Liver (tissue), 9 donors: ENCODE measurements around the gene GATA3. TPM values are rescaled to one million over a fixed set of nuclear protein-coding genes. Genes with fewer than 3 reads are reported as not detected.

ENCODE experiments used
- DNase-seq: peaks from one replicate; pipeline ENCODE4 v3.0.0-alpha.2; 2017; ENCODE audit warnings: low spot score
- H3K27ac ChIP-seq, 2 donors: one replicate each; pipeline ENCODE4 v1.7.0; 2013; ENCODE audit warnings: inconsistent platforms in 2 of 2, low read length in 2 of 2, control low read depth in 1 of 2, low read depth in 1 of 2, mild to moderate bottlenecking in 1 of 2
- H3K27me3 ChIP-seq, 4 donors: one replicate each; pipeline versions ENCODE4 v1.6.1 to v1.7.0; 2013; ENCODE audit warnings: low read length in 3 of 4, inconsistent platforms in 1 of 4, mild to moderate bottlenecking in 1 of 4, moderate library complexity in 1 of 4; ENCODE audit not compliant: control insufficient read depth in 4 of 4, insufficient read depth in 4 of 4
- H3K36me3 ChIP-seq, 4 donors: one replicate each; pipeline versions ENCODE4 v1.6.1 to v1.7.0; 2013; ENCODE audit warnings: low read length in 3 of 4, mild to moderate bottlenecking in 3 of 4, low read depth in 1 of 4, moderate library complexity in 1 of 4; ENCODE audit not compliant: control insufficient read depth in 4 of 4, insufficient read depth in 3 of 4
- H3K4me1 ChIP-seq, 4 donors: one replicate each; pipeline versions ENCODE4 v1.6.1 to v1.7.0; 2013; ENCODE audit warnings: low read length in 3 of 4, mild to moderate bottlenecking in 3 of 4, moderate library complexity in 1 of 4; ENCODE audit not compliant: control insufficient read depth in 4 of 4, insufficient read depth in 4 of 4
- H3K4me3 ChIP-seq, 3 donors: one replicate each; pipeline versions ENCODE4 v1.6.1 to v1.7.0; 2013; ENCODE audit warnings: low read length in 3 of 3, control low read depth in 1 of 3, low read depth in 1 of 3, mild to moderate bottlenecking in 1 of 3
- H3K9ac ChIP-seq, 2 donors: one replicate each; pipeline ENCODE4 v1.7.0; 2013; ENCODE audit warnings: low read length in 2 of 2, mild to moderate bottlenecking in 2 of 2, moderate library complexity in 2 of 2, control low read depth in 1 of 2, low read depth in 1 of 2
- H3K9me3 ChIP-seq, 4 donors: one replicate each; pipeline versions ENCODE4 v1.6.1 to v1.7.0; 2013; ENCODE audit warnings: low read length in 3 of 4; ENCODE audit not compliant: control insufficient read depth in 4 of 4
- EGR1 ChIP-seq, 2 donors: IDR thresholded peaks; 2 replicates each; pipeline ENCODE4 v1.6.1; 2016 to 2018; ENCODE audit warnings: antibody characterized with exemption in 2 of 2, low read depth in 2 of 2
- FOXA1 ChIP-seq: IDR thresholded peaks from 2 replicates; pipeline ENCODE4 v1.6.1; 2016; ENCODE audit warnings: antibody characterized with exemption
- FOXA2 ChIP-seq: IDR thresholded peaks from 2 replicates; pipeline ENCODE4 v1.6.1; 2016; ENCODE audit warnings: antibody characterized with exemption
- GABPA ChIP-seq, 2 donors: IDR thresholded peaks in 1 of 2; conservative IDR thresholded peaks in 1 of 2; 2 replicates each; pipeline ENCODE4 v1.6.1; 2016; ENCODE audit warnings: antibody characterized with exemption in 2 of 2, mild to moderate bottlenecking in 1 of 2, moderate library complexity in 1 of 2
- HNF4A ChIP-seq, 2 donors: conservative IDR thresholded peaks; 2 replicates each; pipeline ENCODE4 v1.6.1; 2016; ENCODE audit warnings: antibody characterized with exemption in 2 of 2, mild to moderate bottlenecking in 2 of 2
- HNF4G ChIP-seq: IDR thresholded peaks from 2 replicates; pipeline ENCODE4 v1.6.1; 2016; ENCODE audit warnings: antibody characterized with exemption
- JUND ChIP-seq, 2 donors: IDR thresholded peaks; 2 replicates each; pipeline ENCODE4 v1.6.1; 2016; ENCODE audit warnings: antibody characterized with exemption in 2 of 2
- NR2F2 ChIP-seq: IDR thresholded peaks from 2 replicates; pipeline ENCODE4 v1.6.1; 2016; ENCODE audit warnings: antibody characterized with exemption
- RAD21 ChIP-seq, 2 donors: IDR thresholded peaks; 2 replicates each; pipeline ENCODE4 v1.6.1; 2016; ENCODE audit warnings: antibody characterized with exemption in 2 of 2, mild to moderate bottlenecking in 2 of 2
- RXRA ChIP-seq, 2 donors: IDR thresholded peaks; 2 replicates each; pipeline ENCODE4 v1.6.1; 2017 to 2018; ENCODE audit warnings: antibody characterized with exemption in 2 of 2, mild to moderate bottlenecking in 1 of 2
- SP1 ChIP-seq: IDR thresholded peaks from 2 replicates; pipeline ENCODE4 v1.6.1; 2018; ENCODE audit warnings: antibody characterized with exemption, mild to moderate bottlenecking
- TAF1 ChIP-seq: conservative IDR thresholded peaks from 2 replicates; pipeline ENCODE4 v1.6.1; 2016; ENCODE audit warnings: antibody characterized with exemption, mild to moderate bottlenecking
- YY1 ChIP-seq: IDR thresholded peaks from 2 replicates; pipeline ENCODE4 v1.6.1; 2016; ENCODE audit warnings: antibody characterized with exemption, mild to moderate bottlenecking
- WGBS: extraction: QIAGEN DNeasy Blood & Tissue Kit; methylation state at CpG from one replicate; pipeline ENCODE4 v1.1.7; 2013; 5-methylcytosine and 5-hydroxymethylcytosine counted together
- polyA plus RNA-seq, 2 donors: library from polyadenylated mRNA; stranded (reverse) in 1 of 2; unstranded in 1 of 2; fragments of 200-250 nt in 1 of 2; fragments of >200 nt in 1 of 2; fragmentation: Nextera tagmentation in 1 of 2; extraction: Ambion mirVana in 1 of 2; gene quantifications; one replicate each; pipeline versions ENCODE4 v1.2.1 to v1.2.3, GENCODE V29; 2013 to 2015
- total RNA-seq, 2 donors: library from RNA; depleted of rRNA; stranded (reverse); fragments of >200 nt; gene quantifications; one replicate each; pipeline ENCODE4 v1.2.3, GENCODE V29; 2014
- TF ChIP-seq, protein P1 (sequence below): IDR thresholded peaks from 2 replicates; pipeline ENCODE4 v1.6.1; 2016; ENCODE audit warnings: antibody characterized with exemption
- TF ChIP-seq, protein P2 (sequence below): IDR thresholded peaks from 2 replicates; pipeline ENCODE4 v1.6.1; 2016; ENCODE audit warnings: antibody characterized with exemption
- TF ChIP-seq, protein P3 (sequence below): IDR thresholded peaks from 2 replicates; pipeline ENCODE4 v1.6.1; 2016; ENCODE audit warnings: antibody characterized with exemption
- TF ChIP-seq, protein P4 (sequence below): IDR thresholded peaks from 2 replicates; pipeline ENCODE4 v1.6.1; 2016; ENCODE audit warnings: antibody characterized with exemption, mild to moderate bottlenecking
- TF ChIP-seq, protein P5 (sequence below): fragments of 150-350 bp; IDR thresholded peaks from 2 replicates; pipeline ENCODE4 v1.5.1; 2017; ENCODE audit warnings: improper control_type of control experiment, low read depth, low read length; ENCODE audit not compliant: missing input control
- donor health status: healthy.
- donor health status: healthy.
- donor health status: healthy.
- donor health status: healthy.
- donor health status: healthy.

The GATA3 gene
- total and polyA plus RNA-seq, 4 donors = 0.08 to 0.51 (median 0.21) TPM

DNA sequence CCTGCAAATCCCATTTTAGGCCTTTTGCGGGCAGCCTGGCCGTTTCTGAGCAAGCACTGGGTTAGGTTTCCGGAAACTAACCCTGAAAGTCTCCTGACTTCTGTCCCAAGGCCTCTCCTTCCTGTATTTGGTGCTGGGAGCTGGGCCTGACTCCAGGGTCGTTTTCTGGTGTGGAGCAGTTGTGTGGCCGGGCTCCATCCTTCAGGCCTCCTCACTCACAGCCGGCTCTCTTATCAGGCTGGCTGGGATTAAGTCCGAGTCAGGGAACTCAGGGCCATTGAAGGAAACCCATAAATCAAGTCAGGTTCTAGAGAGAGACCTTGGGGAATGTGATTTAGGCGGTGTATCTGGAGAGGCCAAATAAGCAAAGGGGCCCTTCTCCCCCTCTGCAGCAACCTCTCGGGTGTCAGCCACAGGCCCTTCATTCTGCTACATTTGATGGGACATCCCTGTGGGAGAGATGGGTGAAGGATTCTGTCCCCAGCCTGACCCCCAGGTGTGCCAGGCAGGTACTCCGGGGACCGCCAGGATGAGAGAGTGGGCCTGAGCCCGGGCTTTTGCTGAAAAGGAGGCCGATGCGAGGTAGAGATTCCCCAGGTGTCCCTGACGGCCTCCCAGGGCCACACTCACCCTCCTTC is 3.3 kb downstream of the GATA3 start:
- peaks cover 5 to 27% (median 17%) of the 10 kb centered on the region in 4 donors for H3K4me1 ChIP-seq
- peak; percentile 22 to 42 for TF ChIP-seq RXRA (IDR thresholded peaks at IDR 0.05)
- TF ChIP-seq RAD21 (IDR thresholded peaks at IDR 0.05) = peak in 1 of 2 donors; percentile 17
- TF ChIP-seq, protein P1, sequence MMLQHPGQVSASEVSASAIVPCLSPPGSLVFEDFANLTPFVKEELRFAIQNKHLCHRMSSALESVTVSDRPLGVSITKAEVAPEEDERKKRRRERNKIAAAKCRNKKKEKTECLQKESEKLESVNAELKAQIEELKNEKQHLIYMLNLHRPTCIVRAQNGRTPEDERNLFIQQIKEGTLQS = no peak
- H3K36me3 ChIP-seq = no peaks in the 10 kb centered on the region
- no peak overlapping the region for H3K9ac ChIP-seq
- no peak overlapping the region for H3K4me3 ChIP-seq
- H3K27me3 ChIP-seq = peaks cover 0 to 3% (median 1%) of the 10 kb centered on the region in 4 donors
- DNase-seq = no peak
- WGBS = 60% methylated on average over 15 of the region's 15 CpGs
- no peaks in the 10 kb centered on the region for H3K9me3 ChIP-seq
- peak overlapping the region; percentile 38 to 55 for H3K27ac ChIP-seq

DNA sequence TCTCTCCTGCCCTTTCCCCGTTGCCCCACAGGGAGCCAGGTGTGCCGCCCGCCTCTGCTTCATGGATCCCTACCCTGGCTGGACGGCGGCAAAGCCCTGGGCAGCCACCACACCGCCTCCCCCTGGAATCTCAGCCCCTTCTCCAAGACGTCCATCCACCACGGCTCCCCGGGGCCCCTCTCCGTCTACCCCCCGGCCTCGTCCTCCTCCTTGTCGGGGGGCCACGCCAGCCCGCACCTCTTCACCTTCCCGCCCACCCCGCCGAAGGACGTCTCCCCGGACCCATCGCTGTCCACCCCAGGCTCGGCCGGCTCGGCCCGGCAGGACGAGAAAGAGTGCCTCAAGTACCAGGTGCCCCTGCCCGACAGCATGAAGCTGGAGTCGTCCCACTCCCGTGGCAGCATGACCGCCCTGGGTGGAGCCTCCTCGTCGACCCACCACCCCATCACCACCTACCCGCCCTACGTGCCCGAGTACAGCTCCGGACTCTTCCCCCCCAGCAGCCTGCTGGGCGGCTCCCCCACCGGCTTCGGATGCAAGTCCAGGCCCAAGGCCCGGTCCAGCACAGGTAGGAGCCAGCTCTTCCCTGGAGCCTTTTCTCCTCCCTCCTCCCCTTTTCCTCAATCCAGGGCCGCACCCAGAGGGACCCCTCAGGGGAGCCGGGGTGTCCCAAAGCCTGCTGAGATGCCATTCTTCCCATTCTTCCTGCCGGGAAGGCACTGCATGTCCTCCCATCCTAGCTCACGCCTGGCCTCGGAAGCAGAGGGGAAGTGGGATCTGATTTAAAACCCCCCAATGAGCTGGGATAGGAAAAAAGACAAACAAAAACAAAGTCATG is 4.0 kb downstream of the GATA3 start:
- Histone ChIP-seq H3K36me3 (no peaks in the 10 kb centered on the region), H3K9me3 (no peaks in the 10 kb centered on the region), H3K4me3 (no peak overlapping the region), H3K9ac (no peak overlapping the region), H3K4me1 (peaks cover 5 to 20% (median 14%) of the 10 kb centered on the region in 4 donors), H3K27ac (no peak overlapping the region), H3K27me3 (peaks cover 0 to 3% (median 1%) of the 10 kb centered on the region in 4 donors)
- no peak for DNase-seq
- 55% methylated on average over 45 of the region's 45 CpGs for WGBS
- TF ChIP-seq GABPA (IDR thresholded peaks at IDR 0.05 in 1 of 2, conservative IDR thresholded peaks at IDR 0.05 in 1 of 2) (no peak), RAD21 (IDR thresholded peaks at IDR 0.05) (no peak), TAF1 (no peak), HNF4G (no peak), RXRA (IDR thresholded peaks at IDR 0.05) (no peak), YY1 (no peak), SP1 (no peak), JUND (IDR thresholded peaks at IDR 0.05) (no peak), HNF4A (conservative IDR thresholded peaks at IDR 0.05) (no peak), EGR1 (IDR thresholded peaks at IDR 0.05; ENCODE audit: low read depth in 2 of 2) (no peak), NR2F2 (no peak), FOXA2 (no peak), FOXA1 (no peak)
- TF ChIP-seq, protein P2, sequence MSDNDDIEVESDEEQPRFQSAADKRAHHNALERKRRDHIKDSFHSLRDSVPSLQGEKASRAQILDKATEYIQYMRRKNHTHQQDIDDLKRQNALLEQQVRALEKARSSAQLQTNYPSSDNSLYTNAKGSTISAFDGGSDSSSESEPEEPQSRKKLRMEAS = no peak
- TF ChIP-seq, protein P1 = no peak
- TF ChIP-seq, protein P3, sequence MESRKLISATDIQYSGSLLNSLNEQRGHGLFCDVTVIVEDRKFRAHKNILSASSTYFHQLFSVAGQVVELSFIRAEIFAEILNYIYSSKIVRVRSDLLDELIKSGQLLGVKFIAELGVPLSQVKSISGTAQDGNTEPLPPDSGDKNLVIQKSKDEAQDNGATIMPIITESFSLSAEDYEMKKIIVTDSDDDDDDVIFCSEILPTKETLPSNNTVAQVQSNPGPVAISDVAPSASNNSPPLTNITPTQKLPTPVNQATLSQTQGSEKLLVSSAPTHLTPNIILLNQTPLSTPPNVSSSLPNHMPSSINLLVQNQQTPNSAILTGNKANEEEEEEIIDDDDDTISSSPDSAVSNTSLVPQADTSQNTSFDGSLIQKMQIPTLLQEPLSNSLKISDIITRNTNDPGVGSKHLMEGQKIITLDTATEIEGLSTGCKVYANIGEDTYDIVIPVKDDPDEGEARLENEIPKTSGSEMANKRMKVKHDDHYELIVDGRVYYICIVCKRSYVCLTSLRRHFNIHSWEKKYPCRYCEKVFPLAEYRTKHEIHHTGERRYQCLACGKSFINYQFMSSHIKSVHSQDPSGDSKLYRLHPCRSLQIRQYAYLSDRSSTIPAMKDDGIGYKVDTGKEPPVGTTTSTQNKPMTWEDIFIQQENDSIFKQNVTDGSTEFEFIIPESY = no peak
- TF ChIP-seq, protein P4, sequence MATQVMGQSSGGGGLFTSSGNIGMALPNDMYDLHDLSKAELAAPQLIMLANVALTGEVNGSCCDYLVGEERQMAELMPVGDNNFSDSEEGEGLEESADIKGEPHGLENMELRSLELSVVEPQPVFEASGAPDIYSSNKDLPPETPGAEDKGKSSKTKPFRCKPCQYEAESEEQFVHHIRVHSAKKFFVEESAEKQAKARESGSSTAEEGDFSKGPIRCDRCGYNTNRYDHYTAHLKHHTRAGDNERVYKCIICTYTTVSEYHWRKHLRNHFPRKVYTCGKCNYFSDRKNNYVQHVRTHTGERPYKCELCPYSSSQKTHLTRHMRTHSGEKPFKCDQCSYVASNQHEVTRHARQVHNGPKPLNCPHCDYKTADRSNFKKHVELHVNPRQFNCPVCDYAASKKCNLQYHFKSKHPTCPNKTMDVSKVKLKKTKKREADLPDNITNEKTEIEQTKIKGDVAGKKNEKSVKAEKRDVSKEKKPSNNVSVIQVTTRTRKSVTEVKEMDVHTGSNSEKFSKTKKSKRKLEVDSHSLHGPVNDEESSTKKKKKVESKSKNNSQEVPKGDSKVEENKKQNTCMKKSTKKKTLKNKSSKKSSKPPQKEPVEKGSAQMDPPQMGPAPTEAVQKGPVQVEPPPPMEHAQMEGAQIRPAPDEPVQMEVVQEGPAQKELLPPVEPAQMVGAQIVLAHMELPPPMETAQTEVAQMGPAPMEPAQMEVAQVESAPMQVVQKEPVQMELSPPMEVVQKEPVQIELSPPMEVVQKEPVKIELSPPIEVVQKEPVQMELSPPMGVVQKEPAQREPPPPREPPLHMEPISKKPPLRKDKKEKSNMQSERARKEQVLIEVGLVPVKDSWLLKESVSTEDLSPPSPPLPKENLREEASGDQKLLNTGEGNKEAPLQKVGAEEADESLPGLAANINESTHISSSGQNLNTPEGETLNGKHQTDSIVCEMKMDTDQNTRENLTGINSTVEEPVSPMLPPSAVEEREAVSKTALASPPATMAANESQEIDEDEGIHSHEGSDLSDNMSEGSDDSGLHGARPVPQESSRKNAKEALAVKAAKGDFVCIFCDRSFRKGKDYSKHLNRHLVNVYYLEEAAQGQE = no peak
- TF ChIP-seq, protein P5, sequence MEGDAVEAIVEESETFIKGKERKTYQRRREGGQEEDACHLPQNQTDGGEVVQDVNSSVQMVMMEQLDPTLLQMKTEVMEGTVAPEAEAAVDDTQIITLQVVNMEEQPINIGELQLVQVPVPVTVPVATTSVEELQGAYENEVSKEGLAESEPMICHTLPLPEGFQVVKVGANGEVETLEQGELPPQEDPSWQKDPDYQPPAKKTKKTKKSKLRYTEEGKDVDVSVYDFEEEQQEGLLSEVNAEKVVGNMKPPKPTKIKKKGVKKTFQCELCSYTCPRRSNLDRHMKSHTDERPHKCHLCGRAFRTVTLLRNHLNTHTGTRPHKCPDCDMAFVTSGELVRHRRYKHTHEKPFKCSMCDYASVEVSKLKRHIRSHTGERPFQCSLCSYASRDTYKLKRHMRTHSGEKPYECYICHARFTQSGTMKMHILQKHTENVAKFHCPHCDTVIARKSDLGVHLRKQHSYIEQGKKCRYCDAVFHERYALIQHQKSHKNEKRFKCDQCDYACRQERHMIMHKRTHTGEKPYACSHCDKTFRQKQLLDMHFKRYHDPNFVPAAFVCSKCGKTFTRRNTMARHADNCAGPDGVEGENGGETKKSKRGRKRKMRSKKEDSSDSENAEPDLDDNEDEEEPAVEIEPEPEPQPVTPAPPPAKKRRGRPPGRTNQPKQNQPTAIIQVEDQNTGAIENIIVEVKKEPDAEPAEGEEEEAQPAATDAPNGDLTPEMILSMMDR = no peak
